Endothelial cell of umbilical vein (primary cell): ENCODE measurements around the gene ATP13A5. TPM values are rescaled to one million over a fixed set of nuclear protein-coding genes. Genes with fewer than 3 reads are reported as not detected.

Source experiments
- BruUV-seq: library from RNA; stranded (reverse); fragments of 400-500 nt; replicated peaks from 2 replicates; lab custom pipeline; 2021; lab: Mats Ljungman, UMichigan
- CTCF ChIA-PET: fragments of 300-600, 350-600 bp; sonication (Branson Sonifier 250); formaldehyde crosslinking; loops from one replicate; lab custom pipeline; 2021; ENCODE audit warnings: antibody characterized with exemption, inconsistent platforms; lab: Charles Lee
- POLR2A ChIA-PET: fragments of 300-600, 350-600 bp; sonication (Branson Sonifier 250); formaldehyde crosslinking; loops from one replicate; lab custom pipeline; 2021; ENCODE audit warnings: antibody characterized with exemption, inconsistent platforms; lab: Charles Lee
- DNase-seq: peaks from one replicate; pipeline ENCODE4 v3.0.0-alpha.2; 2011; ENCODE audit warnings: low read depth, low spot score
- FAIRE-seq: peaks from 2 replicates; lab custom pipeline; 2011; peaks lifted over from hg19 to GRCh38; lab: Jason Lieb, UNC
- H2AFZ ChIP-seq: 2 replicates; pipeline ENCODE4 v1.6.0; 2012; ENCODE audit warnings: low read depth, low read length, control low read depth, inconsistent platforms
- H3K27ac ChIP-seq: 2 replicates; pipeline ENCODE4 v1.5.1; 2011; ENCODE audit warnings: low read depth, mild to moderate bottlenecking, control low read depth, low read length, moderate library complexity; ENCODE audit not compliant: insufficient read depth
- H3K27me3 ChIP-seq, 2 experiments: 2 replicates each; pipeline versions ENCODE4 v1.6.0 to v1.6.1; 2011; ENCODE audit warnings: low read length in 2 of 2, mixed read lengths in 1 of 2; ENCODE audit not compliant: control insufficient read depth in 2 of 2, insufficient read depth in 2 of 2
- H3K36me3 ChIP-seq, 2 experiments: 2 replicates in 1 of 2; 3 replicates in 1 of 2; pipeline ENCODE4 v1.5.1; 2011; ENCODE audit warnings: low read length in 2 of 2, mild to moderate bottlenecking in 1 of 2, moderate library complexity in 1 of 2; ENCODE audit not compliant: control insufficient read depth in 2 of 2, insufficient read depth in 2 of 2; ENCODE audit errors: extremely low read depth in 1 of 2
- H3K4me1 ChIP-seq: 3 replicates; pipeline ENCODE4 v1.5.1; 2011; ENCODE audit warnings: mild to moderate bottlenecking, low read length; ENCODE audit not compliant: control insufficient read depth, insufficient read depth; ENCODE audit errors: extremely low read depth
- H3K4me2 ChIP-seq: 2 replicates; pipeline ENCODE4 v1.6.1; 2011; ENCODE audit warnings: low read length, control low read depth, mixed read lengths; ENCODE audit not compliant: insufficient read depth
- H3K4me3 ChIP-seq, 3 experiments: fragments of 200-600 bp in 1 of 3; sonication (generic), shearing (Covaris generic) in 1 of 3; replicated peaks in 1 of 3; 2 replicates each; pipeline ENCODE4 v1.5.1; 2011 to 2016; ENCODE audit warnings: control low read depth in 3 of 3, low read length in 3 of 3, mild to moderate bottlenecking in 2 of 3, inconsistent platforms in 1 of 3, low read depth in 1 of 3, moderate library complexity in 1 of 3; ENCODE audit not compliant: insufficient read depth in 1 of 3
- H3K79me2 ChIP-seq: 2 replicates; pipeline ENCODE4 v1.6.0; 2012; ENCODE audit warnings: low read length, inconsistent platforms; ENCODE audit not compliant: control insufficient read depth, insufficient read depth
- H3K9ac ChIP-seq: replicated peaks from 2 replicates; pipeline ENCODE3; 2011; ENCODE audit warnings: low read length, control low read depth; ENCODE audit not compliant: insufficient read depth; ENCODE audit errors: extremely low read depth
- H3K9me1 ChIP-seq: replicated peaks from 3 replicates; pipeline ENCODE4 v1.6.0; 2011; ENCODE audit warnings: mild to moderate bottlenecking, low read length; ENCODE audit not compliant: control insufficient read depth, insufficient read depth; ENCODE audit errors: extremely low read depth
- H3K9me3 ChIP-seq: replicated peaks from 2 replicates; pipeline ENCODE4 v1.5.1; 2012; ENCODE audit warnings: low read length, inconsistent platforms; ENCODE audit not compliant: control insufficient read depth, insufficient read depth
- H4K20me1 ChIP-seq: replicated peaks from 2 replicates; pipeline ENCODE3; 2011; ENCODE audit warnings: mild to moderate bottlenecking, low read length; ENCODE audit not compliant: control insufficient read depth, insufficient read depth; ENCODE audit errors: extremely low read depth
- EZH2 ChIP-seq: IDR thresholded peaks from 2 replicates; pipeline ENCODE4 v1.6.1; 2012; ENCODE audit warnings: borderline replicate concordance, low read depth, mild to moderate bottlenecking, moderate library complexity, low read length, inconsistent platforms; ENCODE audit not compliant: severe bottlenecking
- FOS ChIP-seq: IDR thresholded peaks from 2 replicates; pipeline ENCODE4 v1.6.1; 2011; ENCODE audit warnings: mild to moderate bottlenecking, low read length, moderate library complexity, borderline replicate concordance; ENCODE audit not compliant: insufficient read depth
- GATA2 ChIP-seq: IDR thresholded peaks from 2 replicates; pipeline ENCODE4 v1.7.0; 2011; ENCODE audit warnings: low read depth, mild to moderate bottlenecking, moderate library complexity, mixed read lengths, low read length; ENCODE audit not compliant: insufficient read length, insufficient read depth
- JUN ChIP-seq: IDR thresholded peaks from 2 replicates; pipeline ENCODE4 v1.6.1; 2011; ENCODE audit warnings: borderline replicate concordance, low read depth; ENCODE audit not compliant: insufficient read length, insufficient read depth
- MYC ChIP-seq: IDR thresholded peaks from one replicate; pipeline ENCODE4 v1.6.1; 2011; ENCODE audit warnings: mild to moderate bottlenecking, low read depth, low read length
- POLR2A ChIP-seq: IDR thresholded peaks from 2 replicates; pipeline ENCODE4 v1.6.1; 2012; ENCODE audit warnings: low read depth, mild to moderate bottlenecking, control low read depth, low read length
- POLR2AphosphoS5 ChIP-seq: IDR thresholded peaks from 2 replicates; pipeline ENCODE4 v1.6.1; 2012; ENCODE audit warnings: low read depth, mild to moderate bottlenecking, control low read depth, low read length, moderate library complexity; ENCODE audit not compliant: insufficient read depth
- dilution Hi-C: fragments of 300-500 bp; cut with MboI; formaldehyde crosslinking; loops from one replicate; pipeline ENCODE4 v1.15.0; 2019; ENCODE audit warnings: low sequenced_read_pairs; ENCODE audit not compliant: extremely low pct_ligation_motif_present
- intact Hi-C: fragments of 100-400 bp; cut with micrococcal nuclease; formaldehyde crosslinking; loops from one replicate; pipeline ENCODE4 v1.10.0; 2022
- polyA plus RNA-seq, 4 experiments: library from polyadenylated mRNA; depleted of rRNA in 3 of 4; stranded (reverse) in 3 of 4; unstranded in 1 of 4; fragments of >200 nt; gene quantifications; 2 replicates each; pipeline versions ENCODE4 v1.2.1 to v1.2.3, GENCODE V29; 2011 to 2012; ENCODE audit warnings: missing spikeins in 1 of 4
- total RNA-seq: library from RNA; stranded (reverse); gene quantifications from 2 replicates; pipeline ENCODE4 v1.2.3, GENCODE V29; 2021
- TF ChIP-seq, protein P1 (sequence below), 2 donors: IDR thresholded peaks; 1 replicate in 1 of 2; 2 replicates in 1 of 2; pipeline ENCODE4 v1.5.1; 2011; ENCODE audit warnings: low read length in 2 of 2, mild to moderate bottlenecking in 2 of 2, moderate library complexity in 2 of 2, control low read depth in 1 of 2, inconsistent platforms in 1 of 2, low read depth in 1 of 2; ENCODE audit not compliant: insufficient read depth in 1 of 2; ENCODE audit errors: extremely low read depth in 1 of 2
- TF ChIP-seq, protein P2 (sequence below): IDR thresholded peaks from 2 replicates; pipeline ENCODE4 v1.6.1; 2011; ENCODE audit not compliant: insufficient read depth, insufficient read length

ATP13A5 gene
- total and polyA plus RNA-seq, 2 donors (not counting 3 experiments of a cell fraction or from before 2014, with no cell fraction given), result not detected

DNA sequence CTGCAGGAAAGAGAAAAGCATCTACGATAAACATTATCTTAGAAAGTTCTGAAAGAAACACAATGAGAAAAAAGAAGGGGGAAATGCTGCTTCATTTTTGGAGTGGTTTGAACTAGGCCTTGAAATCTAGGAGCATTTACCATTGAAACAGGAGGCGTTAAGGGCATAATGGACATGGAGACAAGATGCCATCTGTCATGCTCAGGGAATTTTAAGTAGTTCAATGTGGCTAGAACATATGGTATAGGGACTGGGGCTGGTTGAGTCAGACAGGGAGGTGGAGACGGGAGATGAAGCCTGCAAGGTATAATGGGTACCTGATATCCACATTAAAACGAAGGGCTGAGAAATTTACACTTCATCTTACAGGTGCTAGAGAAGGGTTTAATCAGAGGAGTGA, 147.9 kb downstream of the ATP13A5 start:
- FAIRE-seq (no peak), DNase-seq (no peak)
- ChIA-PET CTCF (no interaction called here), POLR2A (no interaction called here)
- Histone ChIP-seq H3K79me2 (no peaks in the 10 kb centered on the region), H3K9me3 (no peaks in the 10 kb centered on the region), H3K4me3 (no peak overlapping the region), H3K4me1 (no peaks in the 10 kb centered on the region), H3K4me2 (no peak overlapping the region), H3K27me3 (peaks cover 0 to 2% of the 10 kb centered on the region in 2 experiments), H4K20me1 (no peaks in the 10 kb centered on the region), H3K9me1 (no peaks in the 10 kb centered on the region), H2AFZ (no peak overlapping the region), H3K9ac (no peak overlapping the region), H3K27ac (no peak overlapping the region), H3K36me3 (no peaks in the 10 kb centered on the region)
- intact Hi-C loops, result no loop called here
- TF ChIP-seq, protein P1, sequence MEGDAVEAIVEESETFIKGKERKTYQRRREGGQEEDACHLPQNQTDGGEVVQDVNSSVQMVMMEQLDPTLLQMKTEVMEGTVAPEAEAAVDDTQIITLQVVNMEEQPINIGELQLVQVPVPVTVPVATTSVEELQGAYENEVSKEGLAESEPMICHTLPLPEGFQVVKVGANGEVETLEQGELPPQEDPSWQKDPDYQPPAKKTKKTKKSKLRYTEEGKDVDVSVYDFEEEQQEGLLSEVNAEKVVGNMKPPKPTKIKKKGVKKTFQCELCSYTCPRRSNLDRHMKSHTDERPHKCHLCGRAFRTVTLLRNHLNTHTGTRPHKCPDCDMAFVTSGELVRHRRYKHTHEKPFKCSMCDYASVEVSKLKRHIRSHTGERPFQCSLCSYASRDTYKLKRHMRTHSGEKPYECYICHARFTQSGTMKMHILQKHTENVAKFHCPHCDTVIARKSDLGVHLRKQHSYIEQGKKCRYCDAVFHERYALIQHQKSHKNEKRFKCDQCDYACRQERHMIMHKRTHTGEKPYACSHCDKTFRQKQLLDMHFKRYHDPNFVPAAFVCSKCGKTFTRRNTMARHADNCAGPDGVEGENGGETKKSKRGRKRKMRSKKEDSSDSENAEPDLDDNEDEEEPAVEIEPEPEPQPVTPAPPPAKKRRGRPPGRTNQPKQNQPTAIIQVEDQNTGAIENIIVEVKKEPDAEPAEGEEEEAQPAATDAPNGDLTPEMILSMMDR (IDR thresholded peaks at IDR 0.05; ENCODE audit: extremely low read depth in 1 of 2, insufficient read depth in 1 of 2, low read depth in 1 of 2, low read length in 2 of 2), result no peak
- TF ChIP-seq MYC (no peak), FOS (no peak), EZH2 (no peak), POLR2A (no peak), JUN (no peak), GATA2 (no peak), POLR2AphosphoS5 (no peak)
- TF ChIP-seq, protein P2, sequence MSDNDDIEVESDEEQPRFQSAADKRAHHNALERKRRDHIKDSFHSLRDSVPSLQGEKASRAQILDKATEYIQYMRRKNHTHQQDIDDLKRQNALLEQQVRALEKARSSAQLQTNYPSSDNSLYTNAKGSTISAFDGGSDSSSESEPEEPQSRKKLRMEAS, result no peak
- BruUV-seq, result no TSS peak
- dilution Hi-C loops, result no loop called here
